UCSD-AML1 (cell line): ENCODE data around the gene GLS.
"Not testable (repeated sequence)": the region's sequence is repeated elsewhere in the genome, so short reads cannot be mapped to it uniquely, and the experiment has no call there.

Experiments used
- DNase-seq: peaks from one replicate; lab custom pipeline; 2025; ENCODE audit not compliant: unreplicated experiment; lab: John Stamatoyannopoulos, UW

The GLS gene

DNA sequence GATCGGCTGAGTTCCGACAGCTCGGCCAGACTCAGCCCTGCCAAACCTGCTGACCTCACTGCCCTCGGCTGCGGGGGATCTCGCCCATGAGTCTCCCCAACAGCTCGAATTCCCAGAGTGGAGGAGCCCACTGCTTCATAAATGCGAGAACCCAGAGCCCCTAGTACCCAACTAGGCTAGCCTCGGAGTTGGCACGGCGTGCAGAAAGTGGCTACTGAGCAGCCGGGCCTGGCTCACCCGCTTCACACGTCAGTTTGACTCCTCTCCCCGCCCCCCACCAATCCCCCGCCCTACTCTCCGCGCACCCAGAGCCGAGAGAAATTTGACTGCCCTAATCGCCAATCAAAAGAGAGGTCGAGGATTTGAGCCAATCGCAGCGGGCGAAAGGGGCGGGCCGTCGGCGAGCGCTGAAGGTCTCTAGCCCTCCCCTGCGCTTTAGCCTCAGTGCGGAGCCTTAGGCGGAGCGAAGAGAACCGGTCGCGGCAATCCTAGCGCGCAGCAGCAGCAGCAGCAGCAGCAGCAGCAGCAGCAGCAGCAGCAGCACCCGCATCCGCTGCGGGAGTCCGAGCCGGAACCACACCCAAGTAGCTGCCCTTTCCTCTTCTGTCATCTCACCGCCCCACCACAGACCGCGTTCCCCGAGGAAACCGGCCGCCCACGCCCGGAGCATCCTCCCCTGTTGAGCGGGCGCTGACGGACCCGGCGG lies at the start of gene GLS:
Gene GLS, plus strand, starts transcription at position 444 of the 706 bp plus-strand sequence. CDS start 264 bp downstream, outside the sequence.
- DNase-seq, result peak; percentile 96

DNA sequence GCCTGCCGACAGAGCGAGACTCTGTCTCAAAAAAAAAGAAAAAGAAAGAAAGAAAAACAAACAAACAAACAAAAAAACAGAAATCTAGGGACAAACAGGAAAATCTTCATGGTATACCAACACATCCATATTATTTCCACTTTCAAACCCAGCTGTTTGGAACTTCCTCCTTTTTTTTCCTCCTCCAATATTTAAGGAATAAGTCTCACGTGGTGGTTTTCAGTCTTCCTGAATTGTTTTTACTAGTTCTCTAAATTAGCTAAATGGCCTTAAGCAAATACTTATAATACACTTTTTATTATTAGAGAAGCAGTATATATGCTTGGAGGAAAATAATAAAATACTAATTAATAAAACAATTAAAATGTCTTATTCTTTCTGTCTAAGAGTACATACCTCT lies 48.7 kb upstream of the GLS start:
- no peak for DNase-seq

DNA sequence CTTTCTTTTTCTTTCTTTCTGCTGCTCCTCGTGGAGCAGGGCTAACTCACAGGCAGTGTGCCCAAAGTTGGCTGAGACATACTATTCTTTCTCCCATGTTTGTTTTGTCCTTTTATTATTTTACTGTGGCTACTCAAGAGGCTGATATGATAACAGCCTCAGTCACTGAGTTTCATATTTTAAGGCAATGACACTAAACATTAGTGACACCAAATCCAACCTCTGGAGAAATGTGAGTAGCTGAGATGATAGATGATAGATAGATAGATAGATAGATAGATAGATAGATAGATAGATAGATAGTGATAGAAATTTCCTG lies 45.8 kb upstream of the GLS start:
- no peak for DNase-seq

DNA sequence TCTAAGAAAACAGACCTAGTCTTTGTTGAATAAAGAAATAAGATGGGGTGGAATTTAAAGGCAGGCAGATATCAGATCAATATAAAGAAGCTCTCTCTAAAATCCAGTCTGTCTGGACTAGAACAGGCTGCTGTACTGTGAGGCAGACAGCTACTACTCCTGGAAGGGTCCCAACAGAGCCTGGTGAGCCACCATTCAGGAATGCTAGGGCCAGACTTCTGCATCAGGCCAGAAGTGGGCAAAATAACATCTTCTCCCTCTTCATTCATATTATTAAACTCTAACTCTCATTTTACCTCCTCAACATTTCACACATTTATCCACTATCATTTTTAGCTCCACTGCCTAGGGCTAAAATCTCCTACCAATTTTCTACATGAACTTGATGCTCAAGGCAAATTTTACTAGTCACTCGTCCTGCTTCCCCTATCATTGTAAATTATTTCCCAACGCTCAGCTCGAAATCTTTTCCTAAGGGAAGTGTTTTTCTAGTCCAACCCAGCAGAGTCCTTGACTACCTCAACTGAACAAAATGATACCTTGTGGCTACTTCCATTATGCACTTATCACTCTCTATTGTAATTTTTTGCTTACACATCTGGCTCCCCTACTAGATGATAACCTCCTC lies 45.2 kb upstream of the GLS start:
- no peak for DNase-seq

DNA sequence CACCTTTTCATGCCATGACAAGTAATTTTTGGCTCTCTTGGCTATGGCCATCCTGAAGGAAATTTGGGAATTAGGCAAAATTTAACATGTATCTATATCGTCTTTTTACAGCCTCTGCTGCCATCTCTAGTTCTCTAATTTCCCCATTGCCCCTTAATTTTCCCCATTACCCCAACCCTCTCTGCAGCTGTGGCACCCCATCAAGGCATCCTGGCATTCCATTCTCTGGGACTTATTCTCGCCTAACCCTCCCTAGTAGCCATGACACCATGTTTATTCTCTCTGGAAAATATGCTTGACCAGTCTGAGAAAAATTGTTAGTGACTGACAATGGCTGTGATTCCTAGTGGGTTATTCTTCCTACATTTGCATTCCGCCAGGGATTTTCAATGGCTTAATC lies 43.9 kb upstream of the GLS start:
- DNase-seq, result no peak

DNA sequence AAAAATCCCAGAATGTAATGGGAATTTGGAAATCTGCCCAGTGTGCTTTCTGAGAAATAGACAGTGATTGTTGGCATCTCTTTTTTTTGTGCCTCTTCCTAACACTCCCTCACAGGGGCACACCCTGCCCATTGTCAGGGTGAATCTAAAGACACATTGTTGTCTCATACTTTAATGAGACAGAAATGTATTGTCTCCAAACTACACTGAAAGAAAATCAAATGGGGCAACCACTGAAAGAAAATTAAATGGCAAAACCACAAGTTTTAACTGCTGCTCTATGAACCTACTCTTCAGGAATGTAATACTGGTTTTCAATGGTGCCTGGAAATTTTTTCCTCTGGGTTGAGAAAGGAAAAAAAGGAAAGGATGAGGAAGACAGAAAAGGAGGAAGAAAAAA lies 43.2 kb upstream of the GLS start:
- DNase-seq, result no peak

DNA sequence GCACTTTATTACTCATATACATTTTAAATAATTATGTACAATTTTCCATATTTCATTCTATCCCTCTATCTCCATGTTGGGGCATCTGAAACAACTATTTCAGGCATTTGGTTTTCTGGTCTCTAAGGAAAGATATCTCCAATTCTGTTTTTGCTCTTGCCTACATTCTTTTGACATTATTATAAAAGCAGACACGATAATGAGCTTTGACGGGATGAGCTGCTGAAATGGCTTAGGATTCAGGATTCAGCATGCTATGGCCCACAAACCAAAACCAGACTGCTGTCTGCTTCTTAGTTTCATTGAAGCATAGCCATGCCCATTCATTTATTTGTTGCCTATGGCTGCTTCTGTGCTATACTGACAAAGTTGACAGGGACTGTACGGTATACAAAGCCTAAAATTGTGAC lies 42.7 kb upstream of the GLS start:
- no peak for DNase-seq

DNA sequence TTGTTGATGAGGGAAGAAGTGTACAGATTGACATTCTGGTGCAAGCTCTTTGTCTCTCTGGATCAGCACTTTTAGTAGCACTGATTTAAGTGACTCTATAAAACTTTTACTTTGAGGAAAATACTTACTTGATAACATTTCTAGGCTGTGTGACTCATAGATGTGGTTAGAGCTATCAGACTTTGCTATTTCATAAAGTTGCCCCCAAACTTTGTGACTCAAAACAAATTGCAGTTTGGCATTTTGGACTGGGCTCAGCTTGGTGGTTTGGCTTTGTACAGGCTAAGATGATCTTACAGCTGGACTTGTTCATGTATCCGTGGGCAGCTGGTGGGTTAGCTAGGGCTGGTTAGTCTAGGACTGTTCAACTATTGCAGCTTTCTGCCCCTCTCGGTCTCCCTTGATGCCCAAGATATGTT lies 42.1 kb upstream of the GLS start:
- DNase-seq, result no peak

DNA sequence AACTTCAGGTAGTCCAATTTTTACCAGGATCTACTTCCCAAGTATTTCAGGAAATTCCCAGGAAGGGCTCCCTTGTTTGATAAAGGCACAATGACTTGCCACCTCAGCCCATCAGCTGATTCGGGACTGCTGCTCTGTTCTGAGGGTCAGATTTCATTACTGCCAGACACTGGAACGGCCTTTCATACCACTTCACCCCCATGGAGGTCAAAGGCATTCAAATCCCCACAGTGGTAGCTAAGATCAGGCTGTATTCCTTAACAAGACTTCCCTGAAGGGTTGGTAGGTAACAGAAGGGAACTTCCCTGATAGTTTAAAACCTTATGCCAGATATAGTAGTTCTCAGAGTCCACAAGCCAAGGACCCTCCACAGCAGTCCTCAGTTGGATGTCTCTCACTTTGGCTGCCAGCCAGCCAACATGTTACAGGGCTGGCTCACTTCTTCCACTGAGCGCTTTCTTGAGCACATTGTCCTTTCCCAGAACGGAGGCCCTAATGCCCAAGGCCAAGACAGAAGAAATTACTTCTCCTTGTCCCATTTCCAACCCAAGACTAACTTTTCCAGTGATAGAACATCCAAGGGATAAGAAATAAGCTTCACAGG lies 40.0 kb upstream of the GLS start:
- no peak for DNase-seq

DNA sequence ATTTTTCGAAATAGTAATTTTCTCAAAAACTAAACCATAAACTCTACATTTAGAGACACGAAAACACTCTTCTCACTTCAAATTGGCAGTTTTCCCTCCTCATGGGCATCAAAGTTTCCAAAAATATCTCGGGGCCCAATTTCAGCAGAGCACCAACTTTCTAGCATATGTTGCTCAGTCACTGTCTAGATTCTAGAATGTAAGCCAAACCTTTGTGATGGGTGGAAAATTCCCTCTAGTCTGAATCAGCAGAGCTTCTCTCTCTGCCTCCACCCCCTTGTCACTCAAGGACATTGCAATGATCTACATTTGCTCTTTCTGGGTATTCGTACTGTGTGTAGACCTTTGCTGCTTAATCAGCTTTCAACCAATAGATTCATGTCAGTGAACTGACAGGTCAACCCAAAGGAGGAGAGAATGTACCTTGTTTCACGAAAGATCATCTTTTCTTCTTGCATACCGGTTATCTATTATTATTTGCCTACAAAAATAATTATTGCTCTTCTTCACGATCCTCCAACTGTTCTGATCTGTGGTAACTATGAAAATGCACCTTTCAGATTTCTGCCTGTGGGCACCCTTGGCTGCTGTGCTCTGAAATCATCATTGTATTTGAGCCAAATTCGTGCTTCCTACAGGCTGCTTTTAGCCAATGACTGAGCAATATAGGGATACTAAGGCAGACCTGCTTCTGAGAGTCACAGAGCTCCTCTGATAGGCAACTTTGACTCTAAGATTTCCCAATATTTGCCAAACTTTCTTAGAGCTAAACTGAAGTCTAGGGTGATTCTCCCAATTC lies 38.7 kb upstream of the GLS start:
- no peak for DNase-seq

DNA sequence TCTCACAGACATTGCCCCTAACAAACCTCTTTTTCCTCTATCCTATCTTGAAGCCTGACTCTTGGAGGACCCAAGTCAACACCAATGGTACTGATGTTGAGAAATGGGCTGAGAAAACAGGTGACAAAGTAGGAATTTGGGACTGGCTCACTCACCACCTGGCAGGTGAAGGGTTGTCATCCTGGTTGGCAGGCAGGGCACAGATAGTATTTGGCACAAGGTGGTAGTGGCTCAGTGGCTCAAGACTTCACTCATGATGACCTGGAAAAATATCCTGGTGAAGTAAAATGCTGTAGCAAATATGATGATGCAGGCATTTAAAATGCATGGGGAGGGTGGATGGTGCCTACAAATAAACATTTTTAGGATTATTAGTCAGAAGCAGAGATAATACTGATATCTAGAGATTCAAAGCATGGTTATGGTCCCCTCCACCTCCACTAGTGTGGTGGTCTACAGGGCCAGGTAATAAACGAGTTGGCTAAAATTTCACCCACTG lies 38.0 kb upstream of the GLS start:
- DNase-seq, result no peak

DNA sequence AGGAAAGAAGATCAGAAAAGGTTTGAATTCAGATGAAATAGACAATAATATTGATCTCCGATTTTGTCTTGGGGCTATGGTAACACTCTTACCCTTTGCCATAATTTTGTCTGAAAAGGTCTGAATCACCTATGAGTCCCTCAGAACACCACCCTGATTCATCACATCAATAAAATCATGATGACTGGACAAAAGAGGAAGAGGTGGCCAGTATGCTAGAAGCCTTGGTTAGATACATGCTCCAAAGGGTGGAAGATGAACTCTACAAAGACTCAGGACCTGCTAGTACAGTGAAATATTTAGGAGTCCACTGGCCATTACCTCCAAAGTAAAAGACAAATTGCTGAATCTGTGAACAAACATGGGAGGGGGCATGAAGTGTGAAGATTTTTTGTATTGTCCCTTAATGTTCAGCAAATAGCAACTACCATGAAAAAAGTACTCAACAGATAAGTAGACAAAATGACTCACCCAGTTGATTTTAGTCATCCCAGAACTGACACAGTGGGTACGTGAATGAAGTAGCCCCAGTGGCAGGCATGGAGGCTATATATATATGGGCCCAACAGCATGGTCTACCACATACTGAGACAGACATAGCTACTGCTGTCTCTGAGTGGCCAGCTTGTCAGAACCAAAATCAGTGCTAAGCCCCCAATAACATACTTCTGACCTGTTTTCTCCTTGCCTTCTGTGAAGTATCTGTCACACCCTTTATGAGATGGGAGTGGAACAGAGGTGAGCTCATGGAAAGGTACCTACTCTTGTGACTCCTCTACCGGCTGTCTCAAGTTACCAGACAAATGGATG lies 36.5 kb upstream of the GLS start:
- DNase-seq, result no peak

DNA sequence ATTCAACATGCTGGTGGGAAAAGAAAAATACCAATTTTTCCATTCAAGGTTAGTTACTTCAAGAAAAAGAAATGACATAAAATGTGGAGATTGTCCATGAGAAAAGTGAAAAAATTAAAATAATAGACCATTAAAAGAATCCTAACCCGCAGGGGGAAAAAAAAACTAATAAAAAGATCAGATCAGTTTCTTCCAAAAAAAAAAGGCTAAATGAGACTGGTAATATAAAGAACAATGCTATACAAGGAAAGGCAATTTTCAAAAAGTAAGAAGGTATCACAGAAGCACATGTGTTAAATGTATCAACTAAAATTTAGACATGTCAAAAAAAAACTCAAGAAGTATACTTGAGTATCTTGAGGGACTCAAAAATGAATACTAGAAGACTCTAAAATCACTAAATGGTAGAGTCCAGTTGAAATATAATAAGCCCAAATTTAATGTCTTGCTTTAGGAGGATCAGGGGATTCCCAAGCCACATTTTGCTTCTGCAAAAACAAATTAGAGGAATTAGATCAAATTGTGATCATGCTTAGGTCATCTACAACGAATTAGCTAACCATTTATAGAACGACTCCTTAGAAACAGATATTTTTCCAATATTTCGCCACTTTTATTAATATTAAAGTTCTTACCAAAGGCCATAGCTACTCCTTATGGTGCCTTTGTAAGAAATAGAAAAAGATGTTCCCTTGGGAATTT lies 35.8 kb upstream of the GLS start:
- no peak for DNase-seq

DNA sequence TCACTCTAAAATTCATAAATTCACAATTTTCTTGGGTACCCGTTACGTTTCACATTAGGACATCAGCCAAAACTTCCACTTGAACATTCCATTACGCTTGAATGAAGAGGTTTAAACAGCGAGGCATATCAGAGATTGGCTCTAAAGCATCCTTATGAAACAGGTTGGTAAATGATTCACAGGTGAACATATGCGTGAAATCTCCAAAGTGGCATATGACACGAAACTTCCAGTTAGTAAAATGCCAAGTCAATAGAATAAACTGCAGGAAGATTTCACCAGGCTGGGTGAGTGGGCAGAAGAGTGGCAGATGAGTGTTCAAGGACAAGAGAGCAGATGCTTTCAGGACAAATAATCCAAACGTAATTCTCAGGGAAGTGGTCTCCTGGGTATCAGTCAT lies 33.9 kb upstream of the GLS start:
- no peak for DNase-seq

DNA sequence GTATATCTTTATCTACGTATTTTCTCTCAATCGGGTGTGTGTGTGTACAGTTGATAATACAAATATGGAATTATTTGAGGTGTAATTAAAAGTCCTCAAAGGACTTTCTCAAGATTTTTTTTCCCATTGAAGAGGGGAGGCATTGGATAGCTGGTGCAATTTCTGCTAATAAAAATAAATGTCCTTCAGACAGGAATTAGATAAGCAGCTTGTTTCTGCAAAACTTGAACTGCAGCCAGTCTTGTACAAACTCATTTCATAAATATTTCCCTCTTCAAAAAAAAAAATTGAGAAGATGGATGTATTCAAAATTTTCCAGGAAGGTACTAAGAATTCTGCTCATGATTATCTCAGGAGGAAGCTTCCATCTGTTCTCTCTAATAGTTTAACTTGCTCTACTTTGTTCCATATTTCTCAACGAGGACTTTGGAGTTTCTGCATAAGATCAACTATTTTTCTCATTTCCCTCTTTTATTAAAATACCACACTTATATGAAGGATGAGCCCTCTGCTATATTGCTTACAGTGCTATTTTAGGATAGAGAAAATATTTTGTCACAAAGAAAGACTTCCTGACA lies 33.0 kb upstream of the GLS start:
- DNase-seq, result no peak

DNA sequence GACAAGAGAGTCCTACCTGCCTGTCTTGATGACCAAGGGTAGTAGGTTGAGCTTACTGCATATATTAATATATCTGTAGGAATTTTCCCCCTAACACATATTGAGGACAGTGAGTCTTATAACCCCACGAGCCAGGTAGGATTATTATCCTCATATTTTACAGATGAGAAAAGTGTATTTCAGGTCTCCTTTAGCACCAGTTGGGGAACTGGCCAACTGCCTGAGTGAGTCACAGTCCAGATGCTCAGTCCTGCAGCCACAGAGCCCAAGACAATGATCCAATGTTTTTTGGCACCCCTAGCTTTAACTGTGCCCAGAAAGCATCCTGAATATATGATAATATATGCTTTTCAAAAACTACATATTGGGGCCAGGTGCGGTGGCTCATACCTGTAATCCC lies 30.8 kb upstream of the GLS start:
- no peak for DNase-seq

DNA sequence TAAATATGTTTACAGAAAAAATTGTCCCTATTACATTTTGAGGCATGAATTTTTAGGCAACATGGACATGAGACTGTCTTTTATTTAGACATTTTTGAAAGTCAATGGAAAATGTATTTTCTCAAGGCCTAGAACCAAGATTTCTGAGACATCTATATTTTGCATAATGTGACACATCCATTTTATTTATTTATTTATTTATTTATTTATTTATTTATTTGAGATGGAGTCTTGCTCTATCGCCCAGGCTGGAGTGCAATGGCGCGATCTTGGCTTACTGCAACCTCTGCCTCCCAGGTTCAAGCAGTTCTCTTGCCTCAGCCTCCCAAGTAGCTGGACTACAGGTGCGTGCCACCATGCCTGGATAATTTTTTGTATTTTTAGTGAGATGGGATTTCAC lies 27.6 kb upstream of the GLS start:
- not testable (repeated sequence) for DNase-seq

DNA sequence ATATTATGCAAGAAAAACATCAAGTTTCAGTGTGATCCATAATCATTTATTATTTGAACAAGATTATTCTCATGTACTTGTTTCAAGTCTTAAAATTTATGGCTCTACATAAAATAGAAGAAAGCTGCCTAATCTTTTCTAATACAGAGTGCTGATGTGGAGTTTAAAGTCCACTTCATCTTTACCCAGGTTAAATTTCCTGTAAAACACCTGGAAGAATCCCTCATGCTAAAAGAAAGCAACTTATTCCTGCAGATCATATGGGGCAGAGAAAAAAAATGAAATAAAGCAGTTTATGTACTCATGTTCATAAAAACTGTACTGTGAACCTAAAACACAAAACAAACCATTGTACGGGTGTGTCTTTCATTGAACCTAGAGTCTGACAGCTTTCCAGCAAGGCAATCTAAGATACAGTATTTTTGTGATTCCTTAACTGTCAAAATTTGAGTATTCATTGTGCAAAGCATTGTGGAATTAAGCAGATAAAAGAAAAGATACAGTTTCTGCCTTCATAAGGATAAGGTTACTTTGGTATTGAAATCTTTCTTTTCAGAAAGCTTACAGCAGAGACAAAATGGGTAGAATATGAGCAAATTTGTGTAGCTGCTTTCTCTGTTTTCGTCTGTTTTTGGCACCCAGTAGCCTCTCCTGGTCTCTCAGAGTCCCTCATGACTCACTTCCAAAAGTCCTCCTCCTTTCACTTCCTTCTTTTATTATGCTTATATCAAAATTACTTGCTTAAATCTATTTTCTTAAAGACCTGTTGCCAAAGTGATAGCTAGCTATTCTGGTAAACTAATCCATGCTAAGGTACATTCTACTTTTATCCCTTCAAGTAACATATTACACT lies 26.9 kb upstream of the GLS start:
- no peak for DNase-seq

DNA sequence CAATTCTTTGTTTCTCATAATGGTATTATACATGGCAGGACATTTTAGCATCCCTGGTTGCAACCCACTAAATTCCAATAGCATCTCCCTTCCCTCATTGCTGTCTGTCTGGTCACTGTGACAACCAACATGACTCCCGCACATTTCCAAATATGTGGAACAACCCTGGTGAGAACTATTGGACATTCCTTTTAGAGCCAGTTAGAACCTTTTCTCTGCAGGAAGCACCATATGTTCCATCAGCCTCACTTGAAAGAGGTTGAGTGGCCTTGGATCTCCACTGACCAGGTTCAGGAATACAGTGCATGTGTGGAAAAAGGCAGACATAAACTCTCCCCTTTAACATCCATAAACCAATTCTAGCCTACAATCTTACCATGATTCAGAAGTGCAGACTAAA lies 25.9 kb upstream of the GLS start:
- no peak for DNase-seq
